Measurements from ENCODE around the gene AWAT1.

DNA sequence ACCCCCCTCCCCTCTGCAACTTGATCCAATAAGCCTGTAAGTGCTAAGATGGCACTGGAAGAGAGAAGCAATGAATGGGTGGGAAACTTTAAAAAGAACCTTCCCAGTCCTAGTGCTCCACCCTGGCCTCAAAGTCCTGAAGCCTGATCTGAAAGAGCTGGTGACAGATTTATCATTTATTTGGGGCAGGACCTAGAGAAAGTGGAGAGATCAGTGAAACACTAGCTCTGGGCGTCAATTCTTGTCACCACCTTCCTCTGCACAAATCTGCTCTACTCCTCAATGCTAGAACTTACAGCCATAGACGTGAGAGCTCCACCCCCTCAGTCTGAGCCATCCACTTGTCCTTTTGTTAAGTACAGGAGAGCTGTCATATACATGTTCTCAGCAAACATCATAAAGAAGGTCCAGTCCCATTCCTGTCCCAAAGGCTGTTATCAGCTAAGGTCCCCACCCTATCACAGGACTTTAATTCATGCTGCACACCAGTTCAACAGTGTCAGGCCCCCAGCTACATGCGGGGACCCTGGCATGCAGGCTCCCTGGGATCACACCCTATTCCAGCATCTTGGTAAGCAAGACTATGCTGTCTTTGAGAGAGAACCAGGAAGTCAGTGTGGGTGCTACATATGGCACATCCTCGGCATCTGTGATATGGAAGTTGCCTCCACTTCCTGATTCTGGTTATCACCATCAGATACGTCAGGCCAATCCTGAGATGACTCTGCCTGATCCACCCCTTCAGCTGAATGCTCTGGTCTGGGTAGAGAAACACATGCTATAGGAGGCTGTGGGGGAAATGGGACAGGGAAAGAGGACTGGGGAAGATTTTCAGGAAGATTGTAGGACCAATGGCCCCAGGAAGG lies 23.2 kb downstream of the AWAT1 start:
- TF ChIP-seq, protein P1, sequence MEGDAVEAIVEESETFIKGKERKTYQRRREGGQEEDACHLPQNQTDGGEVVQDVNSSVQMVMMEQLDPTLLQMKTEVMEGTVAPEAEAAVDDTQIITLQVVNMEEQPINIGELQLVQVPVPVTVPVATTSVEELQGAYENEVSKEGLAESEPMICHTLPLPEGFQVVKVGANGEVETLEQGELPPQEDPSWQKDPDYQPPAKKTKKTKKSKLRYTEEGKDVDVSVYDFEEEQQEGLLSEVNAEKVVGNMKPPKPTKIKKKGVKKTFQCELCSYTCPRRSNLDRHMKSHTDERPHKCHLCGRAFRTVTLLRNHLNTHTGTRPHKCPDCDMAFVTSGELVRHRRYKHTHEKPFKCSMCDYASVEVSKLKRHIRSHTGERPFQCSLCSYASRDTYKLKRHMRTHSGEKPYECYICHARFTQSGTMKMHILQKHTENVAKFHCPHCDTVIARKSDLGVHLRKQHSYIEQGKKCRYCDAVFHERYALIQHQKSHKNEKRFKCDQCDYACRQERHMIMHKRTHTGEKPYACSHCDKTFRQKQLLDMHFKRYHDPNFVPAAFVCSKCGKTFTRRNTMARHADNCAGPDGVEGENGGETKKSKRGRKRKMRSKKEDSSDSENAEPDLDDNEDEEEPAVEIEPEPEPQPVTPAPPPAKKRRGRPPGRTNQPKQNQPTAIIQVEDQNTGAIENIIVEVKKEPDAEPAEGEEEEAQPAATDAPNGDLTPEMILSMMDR (IDR thresholded peaks at IDR 0.05) = no peak
- TF ChIP-seq POLR2A (IDR thresholded peaks at IDR 0.05) = no peak

Data from thyroid gland (tissue), 4 donors.